GM18867 (cell line): Measurements from ENCODE around the gene SKP2.
"Not testable (repeated sequence)": the region's sequence is repeated elsewhere in the genome, so short reads cannot be mapped to it uniquely, and the experiment has no call there.

Experiments used
- ATAC-seq: cut with Tn5 transposase; IDR thresholded peaks from one replicate; pipeline ENCODE4 v1.9.1; 2021; ENCODE audit warnings: mild to moderate bottlenecking, moderate library complexity; ENCODE audit not compliant: unreplicated experiment

SKP2 gene

GRCh38 chr5:36198281-36198680, 46.4 kb downstream of the SKP2 start:
- no peak for ATAC-seq

- ATAC-seq: not testable (repeated sequence)
Observed at GRCh38 chr5:36198783-36199182, 46.9 kb downstream of the SKP2 start.

GRCh38 chr5:36199620-36200019, 47.7 kb downstream of the SKP2 start:
- no peak for ATAC-seq

GRCh38 chr5:36200513-36200912, 48.6 kb downstream of the SKP2 start:
- ATAC-seq: no peak

- ATAC-seq: no peak
Observed at GRCh38 chr5:36202521-36202961, 50.6 kb downstream of the SKP2 start.

GRCh38 chr5:36205329-36205728, 53.4 kb downstream of the SKP2 start:
- ATAC-seq: no peak

- ATAC-seq: no peak
Observed at GRCh38 chr5:36206913-36207312, 55.0 kb downstream of the SKP2 start.

- no peak for ATAC-seq
Observed at GRCh38 chr5:36208786-36209185, 56.9 kb downstream of the SKP2 start.

- no peak for ATAC-seq
Observed at GRCh38 chr5:36209664-36210063, 57.8 kb downstream of the SKP2 start.

- no peak for ATAC-seq
Observed at GRCh38 chr5:36214436-36214835, 62.5 kb downstream of the SKP2 start.

GRCh38 chr5:36215910-36216309, 64.0 kb downstream of the SKP2 start:
- ATAC-seq: no peak

GRCh38 chr5:36217567-36217966, 65.7 kb downstream of the SKP2 start:
- no peak for ATAC-seq

- ATAC-seq: no peak
Observed at GRCh38 chr5:36217988-36218387, 66.1 kb downstream of the SKP2 start.

GRCh38 chr5:36222620-36223019, 70.7 kb downstream of the SKP2 start:
- ATAC-seq: no peak

- ATAC-seq: no peak
Observed at GRCh38 chr5:36227046-36227445, 75.1 kb downstream of the SKP2 start.

GRCh38 chr5:36228505-36228904, 76.6 kb downstream of the SKP2 start:
- ATAC-seq: no peak

GRCh38 chr5:36230151-36230790, 78.4 kb downstream of the SKP2 start:
- no peak for ATAC-seq

- no peak for ATAC-seq
Observed at GRCh38 chr5:36232533-36232932, 80.6 kb downstream of the SKP2 start.
